ENCODE results near the gene ERGIC1. TPM values are rescaled to one million over a fixed set of nuclear protein-coding genes. Genes with fewer than 3 reads are reported as not detected.

Gene ERGIC1
- total and polyA plus RNA-seq, 8 donors, result 116 to 229 (median 125) TPM

GRCh38 chr5:172843825-172844576 is 9.9 kb downstream of the ERGIC1 start:
- Histone ChIP-seq H3K27ac (no peak overlapping the region), H3K4me3 (no peak overlapping the region), H3K9me3 (no peaks in the 10 kb centered on the region), H3K4me1 (peaks cover 10 to 46% of the 10 kb centered on the region in 2 donors), H3K27me3 (no peaks in the 10 kb centered on the region), H3K36me3 (peaks cover 0 to 14% of the 10 kb centered on the region in 2 donors)
- ATAC-seq, result no peak
- intact Hi-C loops (cut with DNase I), result no loop called here
- DNase-seq, result no peak
- TF ChIP-seq CTCF (IDR thresholded peaks at IDR 0.05), result no peak

- peaks cover 0 to 14% of the 10 kb centered on the region in 2 donors for H3K36me3 ChIP-seq
- intact Hi-C loops (cut with DNase I), result no loop called here
- H3K4me3 ChIP-seq, result no peak overlapping the region
- ATAC-seq (no peak), DNase-seq (no peak)
- no peak for TF ChIP-seq CTCF (IDR thresholded peaks at IDR 0.05)
- peak overlapping the region in 1 of 2 donors; percentile 11 for H3K27ac ChIP-seq
- peaks cover 14 to 47% of the 10 kb centered on the region in 2 donors for H3K4me1 ChIP-seq
- no peaks in the 10 kb centered on the region for H3K27me3 ChIP-seq
- no peaks in the 10 kb centered on the region for H3K9me3 ChIP-seq
These were observed 10.5 kb downstream of the ERGIC1 start for GRCh38 chr5:172844577-172844838.

- H3K4me1 ChIP-seq, result peaks cover 20 to 47% of the 10 kb centered on the region in 2 donors
- H3K9me3 ChIP-seq, result no peaks in the 10 kb centered on the region
- H3K27ac ChIP-seq, result no peak overlapping the region
- no peaks in the 10 kb centered on the region for H3K27me3 ChIP-seq
- H3K4me3 ChIP-seq, result no peak overlapping the region
- peaks cover 0 to 14% of the 10 kb centered on the region in 2 donors for H3K36me3 ChIP-seq
- TF ChIP-seq CTCF (IDR thresholded peaks at IDR 0.05), result no peak
- no peak for DNase-seq
- ATAC-seq, result no peak
- intact Hi-C loops (cut with DNase I), result no loop called here
These were observed 11.1 kb downstream of the ERGIC1 start for GRCh38 chr5:172845154-172845553.

GRCh38 chr5:172845576-172845975 is 11.5 kb downstream of the ERGIC1 start:
- ATAC-seq, result no peak
- Histone ChIP-seq H3K4me3 (no peak overlapping the region), H3K4me1 (peaks cover 20 to 47% of the 10 kb centered on the region in 2 donors), H3K9me3 (no peaks in the 10 kb centered on the region), H3K27me3 (no peaks in the 10 kb centered on the region), H3K27ac (no peak overlapping the region), H3K36me3 (peaks cover 0 to 13% of the 10 kb centered on the region in 2 donors)
- intact Hi-C loops (cut with DNase I), result no loop called here
- TF ChIP-seq CTCF (IDR thresholded peaks at IDR 0.05), result no peak
- no peak for DNase-seq

GRCh38 chr5:172846249-172846648 is 12.2 kb downstream of the ERGIC1 start:
- H3K4me1 ChIP-seq, result peaks cover 20 to 50% of the 10 kb centered on the region in 2 donors
- intact Hi-C loops (cut with DNase I), result no loop called here
- no peak for ATAC-seq

More at GRCh38 chr5:172846249-172846648, 12.2 kb downstream of the ERGIC1 start:
- H3K9me3 ChIP-seq, result no peaks in the 10 kb centered on the region
- no peak overlapping the region for H3K27ac ChIP-seq
- TF ChIP-seq CTCF (IDR thresholded peaks at IDR 0.05), result no peak
- DNase-seq, result no peak
- H3K4me3 ChIP-seq, result no peak overlapping the region
- H3K36me3 ChIP-seq, result peaks cover 0 to 11% of the 10 kb centered on the region in 2 donors
- H3K27me3 ChIP-seq, result no peaks in the 10 kb centered on the region

Data from left lung (tissue), 10 donors.